Subcutaneous adipose tissue (tissue), 4 donors: ENCODE results near the gene IQSEC1. TPM values are rescaled to one million over a fixed set of nuclear protein-coding genes. Genes with fewer than 3 reads are reported as not detected.

Experiments used
- total RNA-seq, 4 donors: library from RNA; depleted of rRNA; stranded (reverse); fragments of >200 nt; gene quantifications; one replicate each; pipeline ENCODE4 v1.1.0, GENCODE V29; 2016
- TF ChIP-seq, protein P1 (sequence below): fragments of 450-650 bp; IDR thresholded peaks from one replicate; pipeline ENCODE4 v1.5.1; 2016; ENCODE audit warnings: low read depth, mild to moderate bottlenecking, control low read depth, antibody characterized with exemption, moderate library complexity

The IQSEC1 gene
- total RNA-seq, 4 donors from 2014 or later = 44.3 to 99.1 (median 51.8) TPM

DNA sequence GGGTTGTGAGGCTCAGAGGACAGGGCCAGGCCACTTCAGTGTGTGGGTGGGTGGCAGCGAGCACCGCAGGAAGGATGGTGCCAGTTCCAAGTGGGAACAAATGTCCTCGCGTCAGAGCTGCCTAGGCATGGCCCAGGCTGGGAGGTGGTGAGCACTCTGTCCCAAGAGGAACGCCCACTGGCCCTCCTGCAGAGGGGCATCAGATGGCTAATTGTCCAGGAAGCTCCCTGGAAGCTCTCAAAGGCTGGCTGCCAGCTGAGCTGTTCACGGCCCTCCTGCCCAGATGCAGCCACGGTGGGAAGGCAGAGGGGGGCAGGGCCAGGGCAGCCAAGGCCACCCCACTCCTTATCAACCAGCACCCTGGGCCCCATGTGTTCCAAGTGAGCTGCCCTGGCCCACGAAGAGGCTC lies 55.2 kb downstream of the IQSEC1 start:
- TF ChIP-seq, protein P1, sequence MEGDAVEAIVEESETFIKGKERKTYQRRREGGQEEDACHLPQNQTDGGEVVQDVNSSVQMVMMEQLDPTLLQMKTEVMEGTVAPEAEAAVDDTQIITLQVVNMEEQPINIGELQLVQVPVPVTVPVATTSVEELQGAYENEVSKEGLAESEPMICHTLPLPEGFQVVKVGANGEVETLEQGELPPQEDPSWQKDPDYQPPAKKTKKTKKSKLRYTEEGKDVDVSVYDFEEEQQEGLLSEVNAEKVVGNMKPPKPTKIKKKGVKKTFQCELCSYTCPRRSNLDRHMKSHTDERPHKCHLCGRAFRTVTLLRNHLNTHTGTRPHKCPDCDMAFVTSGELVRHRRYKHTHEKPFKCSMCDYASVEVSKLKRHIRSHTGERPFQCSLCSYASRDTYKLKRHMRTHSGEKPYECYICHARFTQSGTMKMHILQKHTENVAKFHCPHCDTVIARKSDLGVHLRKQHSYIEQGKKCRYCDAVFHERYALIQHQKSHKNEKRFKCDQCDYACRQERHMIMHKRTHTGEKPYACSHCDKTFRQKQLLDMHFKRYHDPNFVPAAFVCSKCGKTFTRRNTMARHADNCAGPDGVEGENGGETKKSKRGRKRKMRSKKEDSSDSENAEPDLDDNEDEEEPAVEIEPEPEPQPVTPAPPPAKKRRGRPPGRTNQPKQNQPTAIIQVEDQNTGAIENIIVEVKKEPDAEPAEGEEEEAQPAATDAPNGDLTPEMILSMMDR = no peak

- TF ChIP-seq, protein P1 = no peak
Measured at GRCh38 chr3:13017361-13018042, 55.7 kb downstream of the IQSEC1 start.

DNA sequence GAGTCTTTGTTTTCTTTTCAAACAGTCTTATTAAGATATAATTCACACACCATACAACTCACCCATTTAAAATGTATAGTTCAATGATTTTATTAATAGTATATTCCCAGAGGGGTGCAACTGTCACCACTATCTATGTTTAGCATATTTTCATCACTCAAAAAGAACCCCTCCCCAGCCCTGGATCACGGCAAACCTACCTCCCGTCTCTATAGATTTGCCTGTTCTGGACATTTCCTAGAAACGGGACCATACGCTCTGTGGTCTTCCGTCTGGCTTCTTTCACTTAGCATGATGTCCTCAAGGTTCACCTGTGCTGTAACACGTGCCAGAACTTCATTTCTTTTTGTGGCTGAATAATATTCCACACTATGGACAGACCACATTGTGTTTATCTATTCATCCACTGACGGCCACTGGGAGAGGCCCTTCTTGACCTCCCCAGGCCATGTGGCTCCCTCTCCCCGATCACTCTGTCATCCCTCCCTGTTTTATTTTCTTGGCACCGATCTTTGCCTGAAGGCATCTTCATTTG lies 56.4 kb downstream of the IQSEC1 start:
- TF ChIP-seq, protein P1 = no peak

DNA sequence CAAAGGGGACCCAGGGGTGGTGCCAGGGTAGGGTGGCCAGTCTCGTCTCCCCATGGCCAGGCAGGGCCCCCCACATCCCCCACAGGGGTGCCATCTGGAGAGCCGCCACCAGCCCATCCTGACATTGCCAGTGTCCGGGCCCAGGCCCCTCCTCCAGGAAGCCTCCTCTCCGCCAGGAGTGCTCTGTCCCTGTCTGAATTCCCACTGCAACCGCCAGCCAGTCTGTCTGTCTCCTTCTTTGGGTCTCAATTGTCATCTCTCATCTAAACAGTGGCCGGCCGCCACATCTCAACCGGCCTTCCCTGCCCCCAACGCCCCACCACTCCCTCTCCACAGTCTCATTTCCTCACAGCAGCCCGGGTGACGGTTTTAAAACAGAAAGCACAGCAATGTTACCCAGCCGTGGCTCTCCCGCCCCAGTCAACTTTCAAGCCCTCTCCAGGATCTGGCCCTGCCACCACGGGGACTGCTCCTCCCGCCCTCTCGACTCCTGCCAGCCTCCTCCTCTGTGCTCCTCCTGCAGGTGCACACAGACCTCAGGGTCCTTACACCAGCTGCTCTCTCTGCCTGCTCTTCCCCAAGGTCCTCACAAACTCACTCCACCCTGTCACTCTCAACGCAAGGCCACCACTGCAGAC lies 57.0 kb downstream of the IQSEC1 start:
- TF ChIP-seq, protein P1 = no peak

DNA sequence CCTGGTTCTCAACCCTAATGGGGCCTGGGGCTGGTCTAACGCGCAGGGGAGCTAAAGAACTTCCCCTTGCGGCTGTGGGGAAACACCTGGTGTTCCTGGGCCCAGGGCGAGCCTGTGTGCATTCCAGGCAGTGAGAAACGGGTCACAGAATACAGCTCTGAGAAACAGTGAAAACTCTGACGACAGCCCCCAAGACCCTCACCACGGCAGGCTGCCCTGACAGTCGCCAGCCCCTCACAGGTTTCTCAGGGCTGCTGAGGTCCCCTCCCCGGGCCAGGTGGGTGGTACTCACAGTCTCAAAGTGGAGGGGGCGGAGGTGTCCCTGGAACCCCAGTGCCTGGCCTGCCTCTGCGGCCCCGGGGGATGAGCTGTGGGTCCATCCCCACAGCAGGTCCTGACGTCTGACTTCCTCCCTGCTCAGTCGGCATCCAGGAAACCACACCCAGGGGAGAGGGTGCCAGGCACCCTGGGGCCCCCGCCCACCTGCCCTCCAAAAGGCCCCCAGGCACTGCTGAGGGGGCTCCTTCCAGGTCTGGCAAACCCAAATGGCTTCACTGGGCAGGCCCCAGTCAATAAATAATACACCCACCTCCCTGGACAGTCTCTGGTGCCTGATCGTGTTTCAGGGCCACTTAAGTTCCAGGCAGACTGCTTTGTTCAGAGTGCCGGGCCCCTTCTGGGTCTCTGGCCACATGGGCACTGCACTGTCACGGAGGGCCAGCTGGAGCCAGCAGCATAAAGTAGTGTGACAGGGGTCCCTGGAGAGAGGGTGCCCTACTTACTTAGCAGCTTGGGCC lies 57.7 kb downstream of the IQSEC1 start:
- TF ChIP-seq, protein P1 = no peak

DNA sequence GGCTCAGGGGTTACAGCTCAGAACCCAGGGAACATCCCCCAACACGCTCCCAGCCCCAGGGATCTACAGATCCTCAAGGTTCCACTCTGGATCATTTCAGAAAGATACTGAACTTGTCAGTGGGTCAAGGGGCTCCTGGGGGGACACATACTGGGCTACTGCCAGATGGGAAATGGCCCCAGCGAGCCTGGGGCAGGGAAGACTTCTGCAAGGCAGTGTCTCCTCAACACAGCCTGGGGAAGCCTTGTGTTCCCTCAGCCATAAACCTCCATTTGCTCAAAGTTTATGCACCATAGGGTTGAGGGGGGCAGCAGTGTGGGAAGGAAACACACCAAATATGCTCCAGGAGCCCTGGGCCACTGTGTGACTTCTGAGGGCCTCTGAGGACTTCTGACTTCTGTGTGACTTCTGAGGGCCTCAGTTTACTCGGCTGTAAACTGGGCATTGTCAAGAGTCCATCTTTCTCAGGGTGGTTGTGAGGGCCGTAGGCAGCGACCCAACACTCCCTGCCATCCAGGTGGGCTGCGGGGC lies 58.4 kb downstream of the IQSEC1 start:
- TF ChIP-seq, protein P1 = no peak
